ENCODE results near the gene PRDM8.

Gene PRDM8

DNA sequence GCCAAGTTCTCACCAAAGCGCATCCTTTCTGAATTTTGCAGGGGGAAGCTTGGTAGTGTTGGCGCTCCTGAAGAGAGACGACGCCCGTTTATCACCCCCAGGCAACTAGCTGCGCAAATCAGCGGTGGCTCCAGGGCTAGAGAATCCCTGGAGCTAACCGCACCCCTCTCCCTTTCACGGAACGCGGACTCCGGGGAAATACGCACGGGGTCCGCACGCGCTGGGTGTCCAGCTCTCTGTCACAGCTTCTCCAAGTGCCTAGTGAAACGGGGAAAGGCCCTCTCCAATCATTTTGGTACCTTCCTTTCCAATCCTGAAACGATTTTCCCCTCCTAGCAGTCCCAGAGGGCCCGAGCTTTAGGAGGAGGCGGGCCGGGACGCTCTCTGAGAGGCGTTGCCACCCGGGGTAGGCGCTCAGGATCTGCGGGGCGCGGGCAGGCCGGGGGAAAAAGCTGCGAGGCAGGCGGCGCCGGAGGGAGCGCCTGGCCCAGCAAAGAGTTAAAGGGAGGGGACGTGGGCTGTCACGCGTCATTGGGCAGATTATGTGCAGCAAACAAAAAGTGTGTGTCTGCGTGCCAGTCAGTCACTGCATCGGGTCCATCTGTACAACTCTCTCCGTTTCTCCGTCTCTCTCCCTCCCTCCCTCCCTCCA, at the start of gene PRDM8:
Gene PRDM8 (plus strand): TSS at position 582 of the 652 bp plus-strand sequence. CDS start 2,578 bp downstream, outside the sequence.
- Histone ChIP-seq H3K4me1 (ENCODE audit: control insufficient read depth in 5 of 5, insufficient read depth in 5 of 5, low read length in 5 of 5) (peaks cover 0 to 29% (median 11%) of the 10 kb centered on the region in 5 donors), H3K9ac (ENCODE audit: low read length in 5 of 5) (no peak within 1 kb of the TSS), H3K27me3 (ENCODE audit: control insufficient read depth in 5 of 5, insufficient read depth in 4 of 5, low read length in 5 of 5) (peaks cover 8 to 41% (median 40%) of the 10 kb centered on the region in 5 donors), H3K9me3 (ENCODE audit: control insufficient read depth in 5 of 5, low read length in 5 of 5) (no peaks in the 10 kb centered on the region), H3K27ac (ENCODE audit: low read depth, low read length) (no peak within 1 kb of the TSS), H3K4me3 (ENCODE audit: low read depth in 1 of 5, low read length in 5 of 5) (peak within 1 kb of the TSS in 4 of 5 donors; percentile 24 to 47 (median 38)), H3K36me3 (ENCODE audit: control insufficient read depth in 5 of 5, insufficient read depth in 5 of 5, low read length in 5 of 5) (no peaks in the 10 kb centered on the region)

DNA sequence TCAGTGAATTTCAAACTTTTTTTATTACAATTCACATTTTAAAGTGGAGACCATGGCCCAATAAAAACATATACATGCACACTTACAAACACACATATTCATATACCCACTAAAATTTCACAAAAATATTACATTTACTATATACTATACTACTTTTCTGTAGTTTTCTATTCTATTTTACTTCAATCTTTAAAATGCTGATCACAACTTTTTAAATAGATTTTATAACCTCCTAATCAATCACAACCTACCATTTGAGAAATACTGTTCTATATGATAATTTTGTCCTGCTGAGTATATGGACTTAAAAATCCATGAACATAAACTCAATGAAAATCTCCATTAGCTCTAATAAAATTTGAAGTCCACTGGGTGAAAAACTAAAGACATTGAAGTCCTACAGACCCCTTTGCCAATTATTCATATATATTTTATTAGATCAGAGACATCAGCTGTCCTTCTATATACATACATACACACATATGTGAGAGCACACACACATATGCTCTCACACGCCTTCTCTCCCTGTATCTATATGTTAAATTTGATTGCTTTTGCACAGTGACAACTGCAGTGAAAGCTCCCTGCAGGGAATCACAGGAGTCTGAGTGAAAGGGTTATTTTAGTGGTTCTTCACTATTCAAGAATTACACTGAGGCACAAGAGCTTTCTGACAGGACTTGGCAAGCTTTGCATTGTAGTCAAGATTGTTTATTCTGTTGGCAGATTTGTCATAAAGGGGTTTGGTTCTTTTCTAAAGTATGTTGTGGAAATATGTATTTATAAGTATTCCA, 46.7 kb upstream of the PRDM8 start:
- Histone ChIP-seq H3K9ac (ENCODE audit: low read length in 5 of 5) (no peak overlapping the region), H3K4me1 (ENCODE audit: control insufficient read depth in 5 of 5, insufficient read depth in 5 of 5, low read length in 5 of 5) (no peaks in the 10 kb centered on the region), H3K27me3 (ENCODE audit: control insufficient read depth in 5 of 5, insufficient read depth in 4 of 5, low read length in 5 of 5) (no peaks in the 10 kb centered on the region)

GRCh38 chr4:80151981-80152380, 45.3 kb upstream of the PRDM8 start:
- Histone ChIP-seq H3K9ac (ENCODE audit: low read length in 5 of 5) (no peak overlapping the region), H3K27me3 (ENCODE audit: control insufficient read depth in 5 of 5, insufficient read depth in 4 of 5, low read length in 5 of 5) (no peaks in the 10 kb centered on the region), H3K36me3 (ENCODE audit: control insufficient read depth in 5 of 5, insufficient read depth in 5 of 5, low read length in 5 of 5) (no peaks in the 10 kb centered on the region), H3K9me3 (ENCODE audit: control insufficient read depth in 5 of 5, low read length in 5 of 5) (no peaks in the 10 kb centered on the region), H3K4me1 (ENCODE audit: control insufficient read depth in 5 of 5, insufficient read depth in 5 of 5, low read length in 5 of 5) (no peaks in the 10 kb centered on the region), H3K27ac (ENCODE audit: low read depth, low read length) (no peak overlapping the region), H3K4me3 (ENCODE audit: low read depth in 1 of 5, low read length in 5 of 5) (no peak overlapping the region)

More for the DNA sequence above, 46.7 kb upstream of the PRDM8 start:
- no peak overlapping the region for H3K27ac ChIP-seq (ENCODE audit: low read depth, low read length)
- H3K36me3 ChIP-seq (ENCODE audit: control insufficient read depth in 5 of 5, insufficient read depth in 5 of 5, low read length in 5 of 5): no peaks in the 10 kb centered on the region
- H3K4me3 ChIP-seq (ENCODE audit: low read depth in 1 of 5, low read length in 5 of 5): no peak overlapping the region
- no peaks in the 10 kb centered on the region for H3K9me3 ChIP-seq (ENCODE audit: control insufficient read depth in 5 of 5, low read length in 5 of 5)

- Histone ChIP-seq H3K9ac (ENCODE audit: low read length in 5 of 5) (no peak overlapping the region), H3K36me3 (ENCODE audit: control insufficient read depth in 5 of 5, insufficient read depth in 5 of 5, low read length in 5 of 5) (no peaks in the 10 kb centered on the region), H3K4me3 (ENCODE audit: low read depth in 1 of 5, low read length in 5 of 5) (no peak overlapping the region), H3K4me1 (ENCODE audit: control insufficient read depth in 5 of 5, insufficient read depth in 5 of 5, low read length in 5 of 5) (no peaks in the 10 kb centered on the region), H3K27me3 (ENCODE audit: control insufficient read depth in 5 of 5, insufficient read depth in 4 of 5, low read length in 5 of 5) (no peaks in the 10 kb centered on the region), H3K9me3 (ENCODE audit: control insufficient read depth in 5 of 5, low read length in 5 of 5) (peaks cover 4 to 7% (median 4%) of the 10 kb centered on the region in 5 donors), H3K27ac (ENCODE audit: low read depth, low read length) (no peak overlapping the region)
Measured at GRCh38 chr4:80153874-80154544, 43.3 kb upstream of the PRDM8 start.

DNA sequence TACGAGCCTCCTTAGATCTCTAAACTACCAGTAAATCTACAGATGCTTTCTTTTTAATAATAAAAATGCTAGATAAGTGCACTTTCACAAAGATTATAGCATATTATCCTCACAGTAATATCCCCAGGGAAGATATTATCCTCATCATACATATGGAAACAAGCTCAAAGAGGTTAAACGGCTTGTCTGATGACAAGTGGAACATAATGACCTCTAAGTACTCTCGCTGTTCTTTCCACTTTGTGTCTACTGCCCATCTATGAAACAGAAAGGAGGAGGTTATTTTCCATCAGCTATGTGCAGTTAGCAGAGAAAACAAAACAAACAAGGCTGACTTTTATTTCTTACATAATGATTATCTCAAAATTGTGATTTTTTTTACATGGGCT, 42.8 kb upstream of the PRDM8 start:
- no peaks in the 10 kb centered on the region for H3K4me1 ChIP-seq (ENCODE audit: control insufficient read depth in 5 of 5, insufficient read depth in 5 of 5, low read length in 5 of 5)
- no peaks in the 10 kb centered on the region for H3K27me3 ChIP-seq (ENCODE audit: control insufficient read depth in 5 of 5, insufficient read depth in 4 of 5, low read length in 5 of 5)
- H3K4me3 ChIP-seq (ENCODE audit: low read depth in 1 of 5, low read length in 5 of 5): no peak overlapping the region
- no peak overlapping the region for H3K27ac ChIP-seq (ENCODE audit: low read depth, low read length)
- H3K9me3 ChIP-seq (ENCODE audit: control insufficient read depth in 5 of 5, low read length in 5 of 5): peaks cover 4 to 7% (median 4%) of the 10 kb centered on the region in 5 donors
- H3K9ac ChIP-seq (ENCODE audit: low read length in 5 of 5): no peak overlapping the region
- H3K36me3 ChIP-seq (ENCODE audit: control insufficient read depth in 5 of 5, insufficient read depth in 5 of 5, low read length in 5 of 5): no peaks in the 10 kb centered on the region

DNA sequence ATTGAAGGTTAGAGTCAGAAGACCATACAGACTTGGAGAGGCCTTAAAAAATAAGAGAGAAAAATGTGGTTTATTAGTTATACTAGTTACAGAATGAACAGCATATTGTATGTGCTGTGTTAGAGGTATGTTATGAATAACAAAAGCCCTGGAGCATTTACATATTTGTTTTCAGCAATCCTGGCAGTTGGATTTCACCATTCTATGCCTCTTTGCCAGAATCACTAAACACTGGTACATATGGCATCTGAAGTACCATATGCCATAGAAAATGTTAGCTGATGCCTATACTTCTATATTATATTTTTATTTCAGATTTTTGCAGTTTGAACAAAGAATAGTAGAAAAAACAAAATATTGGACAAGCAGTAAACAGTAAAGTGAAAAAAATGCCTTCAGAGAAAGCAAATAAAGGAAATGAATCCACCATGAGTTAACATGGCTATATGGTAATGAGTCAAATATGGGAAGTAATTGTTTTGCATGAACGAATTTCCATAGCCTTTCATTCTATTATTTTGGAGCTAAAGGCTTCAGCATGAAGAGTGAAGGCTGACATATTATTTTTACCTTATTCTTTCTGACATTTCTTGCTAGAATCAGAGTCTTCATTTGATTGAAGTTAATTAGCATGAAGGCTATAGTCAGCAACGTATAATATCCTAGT, 41.9 kb upstream of the PRDM8 start:
- H3K27me3 ChIP-seq (ENCODE audit: control insufficient read depth in 5 of 5, insufficient read depth in 4 of 5, low read length in 5 of 5): no peaks in the 10 kb centered on the region
- peaks cover 4 to 7% (median 4%) of the 10 kb centered on the region in 5 donors for H3K9me3 ChIP-seq (ENCODE audit: control insufficient read depth in 5 of 5, low read length in 5 of 5)
- H3K9ac ChIP-seq (ENCODE audit: low read length in 5 of 5): no peak overlapping the region
- H3K4me1 ChIP-seq (ENCODE audit: control insufficient read depth in 5 of 5, insufficient read depth in 5 of 5, low read length in 5 of 5): no peaks in the 10 kb centered on the region
- no peak overlapping the region for H3K27ac ChIP-seq (ENCODE audit: low read depth, low read length)
- no peak overlapping the region for H3K4me3 ChIP-seq (ENCODE audit: low read depth in 1 of 5, low read length in 5 of 5)
- H3K36me3 ChIP-seq (ENCODE audit: control insufficient read depth in 5 of 5, insufficient read depth in 5 of 5, low read length in 5 of 5): no peaks in the 10 kb centered on the region

DNA sequence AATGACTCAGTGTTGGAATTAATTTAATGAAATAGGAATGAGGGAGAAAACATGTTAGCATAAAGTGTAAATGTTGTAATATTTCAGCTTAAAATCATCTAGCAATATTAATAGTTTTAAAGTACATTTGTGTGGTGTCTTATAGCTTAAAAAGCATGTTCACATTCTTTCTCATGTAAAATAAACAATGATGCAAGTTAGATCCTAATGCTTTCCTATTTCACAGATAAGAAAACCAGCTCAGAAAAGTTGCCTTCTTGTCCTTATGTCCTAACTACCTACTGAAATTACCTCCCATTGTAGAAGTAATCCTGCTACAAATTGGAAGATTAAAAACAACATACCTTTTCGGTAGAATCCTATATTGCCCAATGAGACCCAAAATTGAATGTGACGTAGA, 40.9 kb upstream of the PRDM8 start:
- Histone ChIP-seq H3K4me1 (ENCODE audit: control insufficient read depth in 5 of 5, insufficient read depth in 5 of 5, low read length in 5 of 5) (no peaks in the 10 kb centered on the region), H3K9me3 (ENCODE audit: control insufficient read depth in 5 of 5, low read length in 5 of 5) (peaks cover 4 to 7% (median 4%) of the 10 kb centered on the region in 5 donors), H3K9ac (ENCODE audit: low read length in 5 of 5) (no peak overlapping the region), H3K27me3 (ENCODE audit: control insufficient read depth in 5 of 5, insufficient read depth in 4 of 5, low read length in 5 of 5) (no peaks in the 10 kb centered on the region), H3K4me3 (ENCODE audit: low read depth in 1 of 5, low read length in 5 of 5) (no peak overlapping the region), H3K27ac (ENCODE audit: low read depth, low read length) (no peak overlapping the region), H3K36me3 (ENCODE audit: control insufficient read depth in 5 of 5, insufficient read depth in 5 of 5, low read length in 5 of 5) (no peaks in the 10 kb centered on the region)

DNA sequence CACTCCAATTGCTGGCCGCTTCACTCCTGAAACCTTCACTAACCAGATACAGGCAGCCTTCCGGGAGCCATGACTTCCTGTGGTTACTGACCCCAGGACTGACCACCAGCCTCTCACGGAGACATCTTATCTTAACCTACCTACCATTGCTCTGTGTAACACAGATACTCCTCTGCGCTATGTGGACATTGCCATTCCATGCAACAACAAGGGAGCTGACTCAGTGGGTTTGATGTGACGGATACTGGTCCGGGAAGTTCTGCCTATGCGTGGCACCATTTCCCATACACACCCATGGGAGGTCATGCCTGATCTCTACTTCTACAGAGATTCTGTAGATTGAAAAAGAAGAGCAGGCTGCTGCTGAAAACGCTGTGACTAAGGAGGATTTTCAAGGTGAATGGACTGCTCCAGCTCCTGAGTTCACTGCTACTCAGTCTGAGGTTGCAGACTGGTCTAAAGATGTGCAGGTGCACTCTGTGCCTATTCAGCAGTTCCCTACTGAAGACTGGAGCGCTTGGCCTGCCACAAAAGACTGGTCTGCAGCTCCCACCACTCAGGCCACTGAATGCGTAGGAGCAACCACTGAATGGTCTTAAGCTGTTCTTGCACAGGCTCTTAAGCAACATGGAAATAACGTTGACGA, 35.8 kb upstream of the PRDM8 start:
- Histone ChIP-seq H3K36me3 (ENCODE audit: control insufficient read depth in 5 of 5, insufficient read depth in 5 of 5, low read length in 5 of 5) (no peaks in the 10 kb centered on the region), H3K9me3 (ENCODE audit: control insufficient read depth in 5 of 5, low read length in 5 of 5) (peaks cover 4 to 7% (median 4%) of the 10 kb centered on the region in 5 donors), H3K27me3 (ENCODE audit: control insufficient read depth in 5 of 5, insufficient read depth in 4 of 5, low read length in 5 of 5) (no peaks in the 10 kb centered on the region), H3K27ac (ENCODE audit: low read depth, low read length) (no peak overlapping the region), H3K9ac (ENCODE audit: low read length in 5 of 5) (no peak overlapping the region), H3K4me3 (ENCODE audit: low read depth in 1 of 5, low read length in 5 of 5) (no peak overlapping the region), H3K4me1 (ENCODE audit: control insufficient read depth in 5 of 5, insufficient read depth in 5 of 5, low read length in 5 of 5) (no peaks in the 10 kb centered on the region)

- H3K9me3 ChIP-seq (ENCODE audit: control insufficient read depth in 5 of 5, low read length in 5 of 5): peaks cover 4 to 7% (median 4%) of the 10 kb centered on the region in 5 donors
Measured at GRCh38 chr4:80162418-80162817, 34.9 kb upstream of the PRDM8 start.

More at GRCh38 chr4:80162418-80162817, 34.9 kb upstream of the PRDM8 start:
- Histone ChIP-seq H3K27ac (ENCODE audit: low read depth, low read length) (no peak overlapping the region), H3K4me3 (ENCODE audit: low read depth in 1 of 5, low read length in 5 of 5) (no peak overlapping the region), H3K4me1 (ENCODE audit: control insufficient read depth in 5 of 5, insufficient read depth in 5 of 5, low read length in 5 of 5) (no peaks in the 10 kb centered on the region), H3K36me3 (ENCODE audit: control insufficient read depth in 5 of 5, insufficient read depth in 5 of 5, low read length in 5 of 5) (no peaks in the 10 kb centered on the region), H3K9ac (ENCODE audit: low read length in 5 of 5) (no peak overlapping the region), H3K27me3 (ENCODE audit: control insufficient read depth in 5 of 5, insufficient read depth in 4 of 5, low read length in 5 of 5) (no peaks in the 10 kb centered on the region)

Measured in subcutaneous abdominal adipose tissue (tissue), 5 donors.